Measurements from ENCODE around the gene ARHGAP10. TPM values are rescaled to one million over a fixed set of nuclear protein-coding genes. Genes with fewer than 3 reads are reported as not detected.

Gene ARHGAP10
- total RNA-seq, 1 donor from 2014 or later: 4.6 TPM

- Mint-ChIP-seq H3K4me3 (ENCODE audit: unreplicated experiment) (no peak overlapping the region), H3K27ac (ENCODE audit: unreplicated experiment) (no peak overlapping the region), H3K9me3 (ENCODE audit: unreplicated experiment) (no peaks in the 10 kb centered on the region), H3K36me3 (ENCODE audit: low read depth, unreplicated experiment) (no peaks in the 10 kb centered on the region), H3K4me1 (ENCODE audit: unreplicated experiment) (no peaks in the 10 kb centered on the region), H3K27me3 (ENCODE audit: unreplicated experiment) (no peaks in the 10 kb centered on the region)
- no peak for DNase-seq (ENCODE audit: low spot score)
- no peak for TF ChIP-seq CTCF (IDR thresholded peaks at IDR 0.05; ENCODE audit: unreplicated experiment)
These were observed 365.9 kb downstream of the ARHGAP10 start for GRCh38 chr4:148097801-148098200.

- no peaks in the 10 kb centered on the region for H3K9me3 Mint-ChIP-seq (ENCODE audit: unreplicated experiment)
These were observed 369.3 kb downstream of the ARHGAP10 start for GRCh38 chr4:148101235-148101634.

GRCh38 chr4:148101790-148102189, 369.9 kb downstream of the ARHGAP10 start:
- Mint-ChIP-seq H3K9me3 (ENCODE audit: unreplicated experiment) (no peaks in the 10 kb centered on the region), H3K27me3 (ENCODE audit: unreplicated experiment) (no peaks in the 10 kb centered on the region), H3K4me1 (ENCODE audit: unreplicated experiment) (no peaks in the 10 kb centered on the region), H3K4me3 (ENCODE audit: unreplicated experiment) (no peak overlapping the region), H3K27ac (ENCODE audit: unreplicated experiment) (no peak overlapping the region), H3K36me3 (ENCODE audit: low read depth, unreplicated experiment) (no peaks in the 10 kb centered on the region)
- no peak for TF ChIP-seq CTCF (IDR thresholded peaks at IDR 0.05; ENCODE audit: unreplicated experiment)
- DNase-seq (ENCODE audit: low spot score): no peak

More at GRCh38 chr4:148101235-148101634, 369.3 kb downstream of the ARHGAP10 start:
- no peak overlapping the region for H3K27ac Mint-ChIP-seq (ENCODE audit: unreplicated experiment)
- TF ChIP-seq CTCF (IDR thresholded peaks at IDR 0.05; ENCODE audit: unreplicated experiment): no peak
- no peaks in the 10 kb centered on the region for H3K36me3 Mint-ChIP-seq (ENCODE audit: low read depth, unreplicated experiment)
- DNase-seq (ENCODE audit: low spot score): no peak
- H3K27me3 Mint-ChIP-seq (ENCODE audit: unreplicated experiment): no peaks in the 10 kb centered on the region
- no peaks in the 10 kb centered on the region for H3K4me1 Mint-ChIP-seq (ENCODE audit: unreplicated experiment)
- H3K4me3 Mint-ChIP-seq (ENCODE audit: unreplicated experiment): no peak overlapping the region

- no peak for TF ChIP-seq CTCF (IDR thresholded peaks at IDR 0.05; ENCODE audit: unreplicated experiment)
- Mint-ChIP-seq H3K4me1 (ENCODE audit: unreplicated experiment) (no peaks in the 10 kb centered on the region), H3K27ac (ENCODE audit: unreplicated experiment) (no peak overlapping the region), H3K36me3 (ENCODE audit: low read depth, unreplicated experiment) (no peaks in the 10 kb centered on the region), H3K4me3 (ENCODE audit: unreplicated experiment) (no peak overlapping the region), H3K27me3 (ENCODE audit: unreplicated experiment) (no peaks in the 10 kb centered on the region), H3K9me3 (ENCODE audit: unreplicated experiment) (no peaks in the 10 kb centered on the region)
- DNase-seq (ENCODE audit: low spot score): no peak
These were observed 371.9 kb downstream of the ARHGAP10 start for GRCh38 chr4:148103597-148104355.

GRCh38 chr4:148108766-148109165, 376.9 kb downstream of the ARHGAP10 start:
- H3K27ac Mint-ChIP-seq (ENCODE audit: unreplicated experiment): no peak overlapping the region
- H3K4me3 Mint-ChIP-seq (ENCODE audit: unreplicated experiment): no peak overlapping the region
- no peak for DNase-seq (ENCODE audit: low spot score)
- H3K27me3 Mint-ChIP-seq (ENCODE audit: unreplicated experiment): no peaks in the 10 kb centered on the region
- H3K36me3 Mint-ChIP-seq (ENCODE audit: low read depth, unreplicated experiment): no peaks in the 10 kb centered on the region
- no peaks in the 10 kb centered on the region for H3K9me3 Mint-ChIP-seq (ENCODE audit: unreplicated experiment)
- TF ChIP-seq CTCF (IDR thresholded peaks at IDR 0.05; ENCODE audit: unreplicated experiment): no peak
- no peaks in the 10 kb centered on the region for H3K4me1 Mint-ChIP-seq (ENCODE audit: unreplicated experiment)

All from endothelial cell (in vitro differentiated cells).